Measurements from ENCODE around the gene NKX2-3. TPM values are rescaled to one million over a fixed set of nuclear protein-coding genes. Genes with fewer than 3 reads are reported as not detected.

Gene NKX2-3
- total and polyA plus RNA-seq, 9 of the 15 experiments (the other 6 are each of a cell fraction or from before 2014, with no cell fraction given): not detected

DNA sequence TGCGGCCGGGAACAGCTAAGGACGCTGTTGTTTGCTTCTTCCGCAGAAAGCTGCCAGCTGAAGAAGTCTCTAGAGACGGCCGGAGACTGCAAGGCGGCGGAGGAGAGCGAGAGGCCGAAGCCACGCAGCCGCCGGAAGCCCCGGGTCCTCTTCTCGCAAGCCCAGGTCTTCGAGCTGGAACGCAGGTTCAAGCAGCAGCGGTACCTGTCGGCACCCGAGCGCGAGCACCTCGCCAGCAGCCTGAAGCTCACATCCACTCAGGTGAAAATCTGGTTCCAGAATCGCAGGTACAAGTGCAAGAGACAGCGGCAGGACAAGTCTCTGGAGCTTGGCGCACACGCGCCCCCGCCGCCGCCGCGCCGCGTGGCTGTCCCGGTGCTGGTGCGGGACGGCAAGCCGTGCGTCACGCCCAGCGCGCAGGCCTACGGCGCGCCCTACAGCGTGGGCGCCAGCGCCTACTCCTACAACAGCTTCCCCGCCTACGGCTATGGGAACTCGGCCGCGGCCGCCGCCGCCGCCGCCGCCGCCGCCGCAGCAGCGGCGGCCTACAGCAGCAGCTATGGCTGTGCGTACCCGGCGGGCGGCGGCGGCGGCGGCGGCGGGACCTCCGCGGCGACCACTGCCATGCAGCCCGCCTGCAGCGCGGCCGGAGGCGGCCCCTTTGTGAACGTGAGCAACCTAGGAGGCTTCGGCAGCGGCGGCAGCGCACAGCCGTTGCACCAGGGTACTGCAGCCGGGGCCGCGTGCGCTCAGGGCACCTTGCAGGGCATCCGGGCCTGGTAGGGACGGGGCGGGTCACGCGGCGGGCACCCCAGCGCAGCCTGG lies 2.4 kb downstream of the NKX2-3 start:
- WGBS (ENCODE audit: insufficient coverage, low coverage, missing lambda C conversion rate): 13% methylated on average over 6 of the region's 100 CpGs
- H4K20me1 ChIP-seq (replicated peaks; ENCODE audit: control insufficient read depth, insufficient read depth, low read length): no peaks in the 10 kb centered on the region
- BruUV-seq (replicated peaks): no TSS peak
- in situ Hi-C loops (cut with MboI) (no loop called here), intact Hi-C loops (cut with micrococcal nuclease) (no loop called here)
- ChIA-PET CTCF (ENCODE audit: low intra/inter-chr PET ratio) (no interaction called here), POLR2A (interaction anchor here (0.8 kb wide), 1 partner anchor 22 kb away, joined by 3 read pairs; no protein-coding TSS in a partner anchor)
- no peak overlapping the region for H2AFZ ChIP-seq (ENCODE audit: low read depth, low read length)
- no peak for TF ChIP-seq HDAC2 (IDR thresholded peaks at IDR 0.05)
- TF ChIP-seq POLR2G (IDR thresholded peaks at IDR 0.05; ENCODE audit: low read depth, low read length): no peak
- H3K4me3 ChIP-seq: no peak overlapping the region
- peaks cover 18 to 83% of the 10 kb centered on the region in 2 experiments; a peak in 4 of 5 replicates for H3K27me3 ChIP-seq (ENCODE audit: control insufficient read depth in 2 of 2, insufficient read depth in 2 of 2, low read length in 2 of 2)
- no peak overlapping the region for H3K4me2 ChIP-seq (ENCODE audit: insufficient read depth, low read length)
- DNase-seq (ENCODE audit: extremely low read depth in 1 of 4, low spot score in 3 of 4) (no peak), FAIRE-seq (no peak), ATAC-seq (no peak)
- no peak overlapping the region for H3K9ac ChIP-seq (ENCODE audit: insufficient read depth in 1 of 2, low read depth in 2 of 2, low read length in 2 of 2)
- H3K79me2 ChIP-seq (ENCODE audit: control insufficient read depth, insufficient read depth, low read length): no peaks in the 10 kb centered on the region
- H3K4me1 ChIP-seq (replicated peaks in 1 of 2; ENCODE audit: control insufficient read depth in 2 of 2, insufficient read depth in 2 of 2, low read length in 2 of 2): peaks cover 0 to 24% of the 10 kb centered on the region in 2 experiments; a peak in 2 of 5 replicates
- no peaks in the 10 kb centered on the region for H3K36me3 ChIP-seq (ENCODE audit: control insufficient read depth, insufficient read depth, low read length)
- H3K27ac ChIP-seq (ENCODE audit: extremely low read depth, low read depth, low read length): no peak overlapping the region
- H3K9me3 ChIP-seq (replicated peaks; ENCODE audit: control insufficient read depth, insufficient read depth, low read depth, low read length): no peaks in the 10 kb centered on the region; the same call in 1 of the 2 replicates
- H3K9me1 ChIP-seq (ENCODE audit: control insufficient read depth, insufficient read depth, low read length): no peaks in the 10 kb centered on the region

DNA sequence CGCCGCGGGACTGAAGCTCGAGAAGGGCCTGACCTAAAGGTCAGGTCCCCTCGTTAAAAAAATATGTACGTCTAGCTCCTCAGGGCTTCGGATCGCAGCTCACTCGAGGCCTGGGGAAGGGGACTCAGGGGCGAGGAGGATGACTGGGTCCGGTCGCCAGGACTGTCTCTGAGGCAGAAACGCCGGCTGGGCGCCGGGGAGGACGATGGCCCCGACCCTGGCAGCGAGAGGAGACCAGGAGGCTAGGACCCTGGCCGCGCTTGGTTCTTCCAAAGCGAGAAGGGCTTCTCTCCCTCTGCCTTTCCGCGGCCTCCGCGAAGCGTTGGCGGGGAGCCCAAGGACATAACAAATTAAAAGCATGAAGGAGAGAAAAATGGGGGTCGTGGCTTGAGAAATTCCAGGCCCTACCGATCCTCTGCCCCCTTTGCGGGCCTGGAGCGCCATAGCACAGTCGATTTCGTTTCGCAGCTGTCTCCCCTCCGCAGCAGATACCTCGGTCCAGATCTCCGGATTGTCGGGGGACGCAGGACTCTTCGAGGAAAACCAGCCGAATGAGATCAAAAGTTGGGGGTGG lies 3.1 kb downstream of the NKX2-3 start:
- Histone ChIP-seq H3K36me3 (ENCODE audit: control insufficient read depth, insufficient read depth, low read length) (no peaks in the 10 kb centered on the region), H3K79me2 (ENCODE audit: control insufficient read depth, insufficient read depth, low read length) (no peaks in the 10 kb centered on the region), H3K4me1 (replicated peaks in 1 of 2; ENCODE audit: control insufficient read depth in 2 of 2, insufficient read depth in 2 of 2, low read length in 2 of 2) (peaks cover 0 to 22% of the 10 kb centered on the region in 2 experiments; a peak in 2 of 5 replicates), H3K9ac (ENCODE audit: insufficient read depth in 1 of 2, low read depth in 2 of 2, low read length in 2 of 2) (no peak overlapping the region), H4K20me1 (replicated peaks; ENCODE audit: control insufficient read depth, insufficient read depth, low read length) (no peaks in the 10 kb centered on the region), H3K4me3 (no peak overlapping the region), H3K4me2 (ENCODE audit: insufficient read depth, low read length) (no peak overlapping the region), H3K9me3 (replicated peaks; ENCODE audit: control insufficient read depth, insufficient read depth, low read depth, low read length) (no peaks in the 10 kb centered on the region; the same call in 1 of the 2 replicates), H3K27ac (ENCODE audit: extremely low read depth, low read depth, low read length) (no peak overlapping the region), H2AFZ (ENCODE audit: low read depth, low read length) (no peak overlapping the region), H3K27me3 (ENCODE audit: control insufficient read depth in 2 of 2, insufficient read depth in 2 of 2, low read length in 2 of 2) (peaks cover 14 to 81% of the 10 kb centered on the region in 2 experiments; a peak in 4 of 5 replicates), H3K9me1 (ENCODE audit: control insufficient read depth, insufficient read depth, low read length) (no peaks in the 10 kb centered on the region)
- in situ Hi-C loops (cut with MboI): no loop called here
- intact Hi-C loops (cut with micrococcal nuclease): no loop called here
- CTCF ChIA-PET (ENCODE audit: low intra/inter-chr PET ratio): no interaction called here
- TF ChIP-seq KAT7 (CRISPR knock-in tag; IDR thresholded peaks at IDR 0.05; ENCODE audit: borderline replicate concordance): no peak
- TF ChIP-seq ZNF764 (CRISPR knock-in tag; IDR thresholded peaks at IDR 0.05; ENCODE audit: low read depth): no peak
- TF ChIP-seq, protein P1, sequence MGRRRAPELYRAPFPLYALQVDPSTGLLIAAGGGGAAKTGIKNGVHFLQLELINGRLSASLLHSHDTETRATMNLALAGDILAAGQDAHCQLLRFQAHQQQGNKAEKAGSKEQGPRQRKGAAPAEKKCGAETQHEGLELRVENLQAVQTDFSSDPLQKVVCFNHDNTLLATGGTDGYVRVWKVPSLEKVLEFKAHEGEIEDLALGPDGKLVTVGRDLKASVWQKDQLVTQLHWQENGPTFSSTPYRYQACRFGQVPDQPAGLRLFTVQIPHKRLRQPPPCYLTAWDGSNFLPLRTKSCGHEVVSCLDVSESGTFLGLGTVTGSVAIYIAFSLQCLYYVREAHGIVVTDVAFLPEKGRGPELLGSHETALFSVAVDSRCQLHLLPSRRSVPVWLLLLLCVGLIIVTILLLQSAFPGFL (CRISPR knock-in tag; IDR thresholded peaks at IDR 0.05): no peak
- 51% methylated on average over 22 of the region's 42 CpGs for WGBS (ENCODE audit: insufficient coverage, low coverage, missing lambda C conversion rate)
- DNase-seq (ENCODE audit: extremely low read depth in 1 of 4, low spot score in 3 of 4) (no peak), FAIRE-seq (no peak), ATAC-seq (no peak)
- POLR2A ChIA-PET: no interaction called here
- no TSS peak for BruUV-seq (replicated peaks)
